Stimulated activated CD8-positive, alpha-beta memory T cell treated with anti-CD3 and anti-CD28 coated beads, Interleukin-4, amount 100 ng/mL, for 1 hour (primary cell): ENCODE measurements around the gene ZSWIM3.

ENCODE experiments used
- DNase-seq, 2 donors: peaks; one replicate each; pipeline ENCODE4 v3.0.0-alpha.2; 2020; ENCODE audit warnings: low read depth in 2 of 2, low spot score in 1 of 2

Gene ZSWIM3

DNA sequence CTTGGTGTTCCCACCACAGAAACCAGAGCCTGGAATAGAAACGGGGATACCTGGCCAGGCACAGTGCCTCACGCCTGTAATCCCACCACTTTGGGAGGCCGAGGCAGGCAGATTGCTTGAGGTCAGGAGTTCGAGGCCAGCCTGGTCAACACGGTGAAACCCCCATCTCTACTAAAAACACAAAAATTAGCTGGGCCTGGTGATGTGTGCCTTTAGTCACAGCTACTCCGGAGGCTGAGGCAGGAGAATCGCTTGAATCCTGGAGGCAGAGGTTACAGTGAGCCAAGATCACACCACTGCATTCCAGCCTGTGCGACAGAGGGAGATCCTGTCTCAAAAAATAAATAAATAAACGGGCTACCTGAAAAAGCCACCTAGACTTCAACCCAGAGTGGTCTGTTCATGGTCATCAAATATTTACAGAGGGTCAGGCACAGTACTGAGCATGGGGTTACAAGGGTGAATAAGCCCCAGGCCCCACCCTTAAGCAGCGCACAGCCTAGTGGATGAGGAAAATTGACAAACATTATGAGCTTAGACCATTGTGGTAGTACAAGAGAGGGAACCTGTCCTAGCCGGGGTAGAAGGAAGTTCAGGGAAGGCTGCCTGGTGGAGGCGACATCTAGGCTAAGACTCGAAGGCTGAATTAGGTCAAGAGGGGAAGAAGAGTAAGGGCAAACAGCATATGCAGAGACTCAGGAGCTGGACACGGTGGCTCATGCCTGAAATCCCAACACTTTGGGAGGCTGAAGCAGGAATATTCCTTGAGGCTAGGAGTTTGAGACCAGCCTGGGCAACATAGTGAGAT, 69.9 kb downstream of the ZSWIM3 start:
- DNase-seq: no peak
